ENCODE measurements around the gene IGSF21. TPM values are rescaled to one million over a fixed set of nuclear protein-coding genes. Genes with fewer than 3 reads are reported as not detected.
A peak's percentile ranks its signal among the peaks of the same experiment; 100 is the strongest.

IGSF21 gene
- total and polyA plus RNA-seq, 2 of the 8 experiments (the other 6 are each of a cell fraction or from before 2014, with no cell fraction given) = 22.5 to 28.5 TPM

GRCh38 chr1:18128298-18128697 is 20.7 kb downstream of the IGSF21 start:
- peaks cover 11% of the 10 kb centered on the region for H3K79me1 ChIP-seq (ENCODE audit: low read depth, low read length)
- no peaks in the 10 kb centered on the region; the same call in 1 of the 2 replicates for H3K23me2 ChIP-seq (ENCODE audit: low read depth, low read length)
- H3K27me3 ChIP-seq (replicated peaks in 1 of 4; ENCODE audit: control insufficient read depth in 3 of 4, extremely low read depth in 1 of 4, insufficient read depth in 3 of 4, low read length in 3 of 4) = no peaks in the 10 kb centered on the region
- no peak overlapping the region for H3K56ac ChIP-seq (replicated peaks; ENCODE audit: insufficient read length, low read depth, low read length)
- no peak overlapping the region for H4K5ac ChIP-seq (ENCODE audit: insufficient read length, low read depth, low read length)
- ChIA-PET CTCF (ENCODE audit: partially characterized antibody) (interaction anchor here (0.6 to 2.7 kb wide), 11 partner anchors 9 to 453 kb away, joined by 3 to 13 read pairs (median 3); no protein-coding TSS in a partner anchor), POLR2A (ENCODE audit: partially characterized antibody) (interaction anchor here (0.9 to 1.5 kb wide), 3 partner anchors 10 to 18 kb away, joined by 3 read pairs; no protein-coding TSS in a partner anchor)
- no peak for DNase-seq (ENCODE audit: low read depth in 1 of 2, low spot score in 2 of 2)
- H3K27ac ChIP-seq (ENCODE audit: low read depth, low read length) = no peak overlapping the region
- H4K8ac ChIP-seq (ENCODE audit: extremely low read depth, insufficient read depth, low read length) = no peak overlapping the region
- peak overlapping the region in 1 of 2 experiments; percentile 2; a peak in 1 of 4 replicates for H3K4me2 ChIP-seq (ENCODE audit: insufficient read depth in 1 of 2, low read depth in 2 of 2, low read length in 2 of 2)
- H3K9me3 ChIP-seq (ENCODE audit: insufficient read depth in 2 of 2, low read depth in 1 of 2, low read length in 1 of 2) = no peaks in the 10 kb centered on the region
- H2BK120ac ChIP-seq (replicated peaks; ENCODE audit: low read depth, low read length) = no peak overlapping the region
- H2BK12ac ChIP-seq (ENCODE audit: low read depth, low read length) = no peak overlapping the region
- no peak overlapping the region for H3K14ac ChIP-seq (ENCODE audit: insufficient read length)
- H3K36me3 ChIP-seq (ENCODE audit: control insufficient read depth in 2 of 4, insufficient read depth in 4 of 4, low read length in 3 of 4) = no peaks in the 10 kb centered on the region
- H3K79me2 ChIP-seq (ENCODE audit: control insufficient read depth in 1 of 2, insufficient read depth in 2 of 2, low read length in 2 of 2) = no peaks in the 10 kb centered on the region
- H3K4me3 ChIP-seq (ENCODE audit: extremely low read depth in 1 of 4, insufficient read depth in 2 of 4, low read depth in 3 of 4, low read length in 4 of 4) = no peak overlapping the region
- peaks cover 0 to 4% of the 10 kb centered on the region in 2 experiments for H4K20me1 ChIP-seq (replicated peaks in 1 of 2; ENCODE audit: control insufficient read depth in 1 of 2, insufficient read depth in 2 of 2, low read length in 2 of 2)
- no peak overlapping the region for H2BK20ac ChIP-seq (ENCODE audit: low read length)
- H4K91ac ChIP-seq (replicated peaks; ENCODE audit: insufficient read length, low read length) = no peak overlapping the region
- FAIRE-seq = no peak
- no peak overlapping the region for H3K9ac ChIP-seq (replicated peaks in 1 of 4; ENCODE audit: extremely low read depth in 1 of 4, low read depth in 3 of 4, low read length in 3 of 4)
- peaks cover 2 to 16% (median 7%) of the 10 kb centered on the region in 4 experiments; a peak in 5 of 7 replicates for H3K4me1 ChIP-seq (replicated peaks in 1 of 4; ENCODE audit: control insufficient read depth in 3 of 4, insufficient read depth in 4 of 4, low read length in 3 of 4)
- 55% methylated on average over 4 of the region's 4 CpGs; no CpG with 5 or more reads in 1 of the 2 experiments for WGBS, 2 experiments (ENCODE audit: extremely low coverage in 1 of 2, insufficient coverage in 1 of 2, insufficient read length in 1 of 2, insufficient replicate concordance in 2 of 2, low coverage in 1 of 2, low lambda C conversion rate in 2 of 2, missing lambda C conversion rate in 1 of 2)
- H2AFZ ChIP-seq (ENCODE audit: low read length) = no peak overlapping the region
- no peak overlapping the region for H3K4ac ChIP-seq (replicated peaks; ENCODE audit: insufficient read length, low read depth, low read length)
- H2BK5ac ChIP-seq (ENCODE audit: low read depth, low read length) = no peak overlapping the region
- H2BK15ac ChIP-seq (ENCODE audit: low read length) = no peak overlapping the region
- H3K18ac ChIP-seq (ENCODE audit: extremely low read depth, low read length) = no peak overlapping the region
- H3K23ac ChIP-seq (ENCODE audit: insufficient read length) = no peak overlapping the region
- H2AK5ac ChIP-seq (ENCODE audit: low read depth, low read length) = no peak overlapping the region
- TF ChIP-seq KDM4A (IDR thresholded peaks at IDR 0.05; ENCODE audit: low read depth, low read length, severe bottlenecking) (no peak), HDAC6 (IDR thresholded peaks at IDR 0.05; ENCODE audit: low read depth, low read length) (no peak)
